Body of pancreas (tissue), 4 donors: ENCODE results near the gene RASEF. TPM values are rescaled to one million over a fixed set of nuclear protein-coding genes. Genes with fewer than 3 reads are reported as not detected.

Experiments
- ATAC-seq: fragments of 150-250 bp; one replicate; pipeline ENCODE4 v1.9.1; 2016
- DNase-seq, 4 donors: peaks; one replicate each; pipeline ENCODE4 v3.0.0-alpha.2; 2019
- H3K27ac ChIP-seq, 4 donors: fragments of 200-600 bp; sonication (generic); 1 replicate in 3 of 4; 2 replicates in 1 of 4; pipeline versions ENCODE4 v1.5.1 to v1.6.1; 2016 to 2019; ENCODE audit warnings: mild to moderate bottlenecking in 1 of 4, mixed read lengths in 1 of 4, moderate library complexity in 1 of 4
- H3K27me3 ChIP-seq, 2 donors: fragments of 200-600 bp; sonication (generic); one replicate each; pipeline ENCODE4 v1.6.0; 2016; ENCODE audit warnings: mild to moderate bottlenecking in 1 of 2
- H3K36me3 ChIP-seq, 2 donors: fragments of 200-600 bp; sonication (generic); replicated peaks in 1 of 2; 2 replicates each; pipeline ENCODE4 v1.5.1; 2016; ENCODE audit warnings: low read depth in 2 of 2; ENCODE audit not compliant: insufficient read depth in 1 of 2
- H3K4me1 ChIP-seq: fragments of 200-600 bp; sonication (generic); one replicate; pipeline ENCODE4 v1.6.0; 2016
- H3K4me3 ChIP-seq, 2 donors: fragments of 200-600 bp; sonication (generic); 1 replicate in 1 of 2; 2 replicates in 1 of 2; pipeline ENCODE4 v1.5.1; 2016 to 2019
- H3K9me3 ChIP-seq, 3 donors: fragments of 200-600 bp; sonication (generic); 1 replicate in 2 of 3; 2 replicates in 1 of 3; pipeline ENCODE4 v1.5.1; 2016
- CTCF ChIP-seq, 7 experiments: fragments of 450-650 bp in 4 of 7; fragments of 200-600 bp in 3 of 7; sonication (generic) in 3 of 7; IDR thresholded peaks; one replicate each; pipeline ENCODE4 v1.5.1; 2016 to 2019; ENCODE audit warnings: antibody characterized with exemption in 7 of 7
- POLR2A ChIP-seq, 3 donors: fragments of 450-650 bp; IDR thresholded peaks; one replicate each; pipeline ENCODE4 v1.6.1; 2016; ENCODE audit warnings: antibody characterized with exemption in 3 of 3, mild to moderate bottlenecking in 2 of 3
- WGBS, 2 donors: methylation state at CpG; one replicate each; pipeline ENCODE4 v1.1.5; 2017; 5-methylcytosine and 5-hydroxymethylcytosine counted together
- intact Hi-C: fragments of 100-400 bp; cut with DNase I; formaldehyde crosslinking; loops from one replicate; pipeline ENCODE4 v1.15.1; 2023
- total RNA-seq, 2 donors: library from RNA; depleted of rRNA; stranded (reverse); fragments of >200 nt; gene quantifications; one replicate each; pipeline ENCODE4 v1.1.0, GENCODE V29; 2016

Gene RASEF
- total RNA-seq, 2 donors from 2014 or later = 49.5 to 59.7 TPM

- no peak for ATAC-seq
- intact Hi-C loops = no loop called here
- no peak for DNase-seq
- Histone ChIP-seq H3K4me1 (no peaks in the 10 kb centered on the region), H3K9me3 (no peaks in the 10 kb centered on the region), H3K36me3 (peaks cover 0 to 20% of the 10 kb centered on the region in 2 donors), H3K27ac (no peak overlapping the region), H3K27me3 (no peaks in the 10 kb centered on the region), H3K4me3 (no peak overlapping the region)
- whole genome bisulfite sequencing, 2 donors = 94 to 97% methylated on average over 2 of the region's 2 CpGs
- TF ChIP-seq CTCF (IDR thresholded peaks at IDR 0.05) = no peak
- TF ChIP-seq POLR2A (IDR thresholded peaks at IDR 0.05) = no peak
Measured at GRCh38 chr9:83002329-83002728, 60.6 kb downstream of the RASEF start.

- 92 to 94% methylated on average over 5 of the region's 5 CpGs for WGBS, 2 donors
- H3K9me3 ChIP-seq = no peaks in the 10 kb centered on the region
- DNase-seq (no peak), ATAC-seq (no peak)
- no peaks in the 10 kb centered on the region for H3K4me1 ChIP-seq
- H3K4me3 ChIP-seq = no peak overlapping the region
- H3K36me3 ChIP-seq = peaks cover 0 to 24% of the 10 kb centered on the region in 2 donors
- intact Hi-C loops = no loop called here
- H3K27me3 ChIP-seq = no peaks in the 10 kb centered on the region
- no peak overlapping the region for H3K27ac ChIP-seq
- TF ChIP-seq POLR2A (IDR thresholded peaks at IDR 0.05) = no peak
- TF ChIP-seq CTCF (IDR thresholded peaks at IDR 0.05) = no peak
Measured at GRCh38 chr9:83000765-83001164, 62.2 kb downstream of the RASEF start.

- TF ChIP-seq CTCF (IDR thresholded peaks at IDR 0.05) (no peak), POLR2A (IDR thresholded peaks at IDR 0.05) (no peak)
- 31 to 56% methylated on average over 2 of the region's 2 CpGs for WGBS, 2 donors
- DNase-seq = no peak
- no peaks in the 10 kb centered on the region for H3K27me3 ChIP-seq
- peaks cover 0 to 20% of the 10 kb centered on the region in 2 donors for H3K36me3 ChIP-seq
- no peak for ATAC-seq
- intact Hi-C loops = no loop called here
- no peaks in the 10 kb centered on the region for H3K9me3 ChIP-seq
- no peaks in the 10 kb centered on the region for H3K4me1 ChIP-seq
- no peak overlapping the region for H3K4me3 ChIP-seq
- H3K27ac ChIP-seq = no peak overlapping the region
Measured at GRCh38 chr9:82998409-82998808, 64.5 kb downstream of the RASEF start.

GRCh38 chr9:82997476-82998140 is 65.3 kb downstream of the RASEF start:
- H3K27me3 ChIP-seq = no peaks in the 10 kb centered on the region
- TF ChIP-seq CTCF (IDR thresholded peaks at IDR 0.05) = no peak
- no peak for TF ChIP-seq POLR2A (IDR thresholded peaks at IDR 0.05)
- H3K9me3 ChIP-seq = no peaks in the 10 kb centered on the region
- H3K4me1 ChIP-seq = no peaks in the 10 kb centered on the region
- no peak for ATAC-seq
- H3K36me3 ChIP-seq = peaks cover 0 to 21% of the 10 kb centered on the region in 2 donors
- intact Hi-C loops = no loop called here
- no peak overlapping the region for H3K27ac ChIP-seq
- no peak for DNase-seq
- no peak overlapping the region for H3K4me3 ChIP-seq
- 93% methylated on average over 6 of the region's 6 CpGs for WGBS, 2 donors

GRCh38 chr9:82996941-82997340 is 66.0 kb downstream of the RASEF start:
- no peak overlapping the region for H3K4me3 ChIP-seq
- H3K4me1 ChIP-seq = no peaks in the 10 kb centered on the region
- TF ChIP-seq POLR2A (IDR thresholded peaks at IDR 0.05) (no peak), CTCF (IDR thresholded peaks at IDR 0.05) (no peak)
- ATAC-seq (no peak), DNase-seq (no peak)
- no peaks in the 10 kb centered on the region for H3K27me3 ChIP-seq
- no peak overlapping the region for H3K27ac ChIP-seq
- no peaks in the 10 kb centered on the region for H3K9me3 ChIP-seq
- intact Hi-C loops = no loop called here
- peaks cover 0 to 28% of the 10 kb centered on the region in 2 donors for H3K36me3 ChIP-seq
- 90 to 92% methylated on average over 4 of the region's 4 CpGs for WGBS, 2 donors
